Measurements from ENCODE around the gene MXD3. TPM values are rescaled to one million over a fixed set of nuclear protein-coding genes. Genes with fewer than 3 reads are reported as not detected.

Gene MXD3
- total and polyA plus RNA-seq, 2 of the 4 experiments (the other 2 are of a cell fraction) = 7.3 to 12.9 TPM

DNA sequence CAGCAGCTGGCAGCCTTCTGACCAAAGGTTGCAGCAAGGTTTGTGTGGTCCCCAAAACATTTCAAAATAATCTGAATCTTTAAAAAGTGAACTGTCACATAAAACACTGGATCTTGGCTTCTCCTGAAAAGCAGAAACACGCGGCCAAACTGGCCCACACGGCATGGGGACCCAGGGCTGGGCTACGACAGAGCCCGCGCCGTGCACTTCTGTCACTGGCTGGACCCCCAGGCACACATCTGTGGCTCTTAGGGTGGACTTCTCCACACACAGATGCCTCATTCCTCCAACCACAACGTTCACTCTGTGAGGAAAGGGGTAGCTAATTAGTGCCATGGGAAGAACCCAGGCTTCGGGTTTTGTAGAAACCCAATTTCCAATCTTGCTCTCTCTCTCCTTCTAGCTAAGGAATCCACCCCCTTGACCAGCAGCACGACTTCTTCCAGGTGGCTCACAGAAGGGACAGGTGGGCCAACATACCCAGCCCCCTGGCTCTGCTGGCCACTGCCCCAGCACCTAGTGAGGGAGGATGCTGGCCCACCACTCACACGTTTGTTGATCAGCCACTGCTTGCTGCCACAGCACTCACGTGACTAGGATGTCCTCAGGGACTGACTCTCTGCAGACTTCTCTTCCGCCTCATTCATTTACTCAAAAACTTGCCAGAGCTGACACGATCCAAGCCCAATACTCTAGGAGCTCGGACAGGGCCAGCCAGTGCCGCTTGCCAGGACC, 21.9 kb upstream of the MXD3 start:
- no peak for TF ChIP-seq POLR2A (IDR thresholded peaks at IDR 0.05; ENCODE audit: low read depth, low read length)
- TF ChIP-seq RFX5 (IDR thresholded peaks at IDR 0.05; ENCODE audit: low read depth, low read length) = no peak
- no peak for TF ChIP-seq BHLHE40 (IDR thresholded peaks at IDR 0.05; ENCODE audit: low read depth, low read length)
- TF ChIP-seq, protein P1, sequence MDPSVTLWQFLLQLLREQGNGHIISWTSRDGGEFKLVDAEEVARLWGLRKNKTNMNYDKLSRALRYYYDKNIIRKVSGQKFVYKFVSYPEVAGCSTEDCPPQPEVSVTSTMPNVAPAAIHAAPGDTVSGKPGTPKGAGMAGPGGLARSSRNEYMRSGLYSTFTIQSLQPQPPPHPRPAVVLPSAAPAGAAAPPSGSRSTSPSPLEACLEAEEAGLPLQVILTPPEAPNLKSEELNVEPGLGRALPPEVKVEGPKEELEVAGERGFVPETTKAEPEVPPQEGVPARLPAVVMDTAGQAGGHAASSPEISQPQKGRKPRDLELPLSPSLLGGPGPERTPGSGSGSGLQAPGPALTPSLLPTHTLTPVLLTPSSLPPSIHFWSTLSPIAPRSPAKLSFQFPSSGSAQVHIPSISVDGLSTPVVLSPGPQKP (IDR thresholded peaks at IDR 0.05; ENCODE audit: borderline replicate concordance, low read depth, low read length) = no peak
- TF ChIP-seq RAD21 (IDR thresholded peaks at IDR 0.05; ENCODE audit: low read length) = no peak
- TF ChIP-seq RCOR1 (IDR thresholded peaks at IDR 0.05; ENCODE audit: insufficient replicate concordance, low read length) = no peak
- TF ChIP-seq CHD1 (IDR thresholded peaks at IDR 0.05; ENCODE audit: low read depth, low read length) = no peak
- Histone ChIP-seq H2AFZ (replicated peaks; ENCODE audit: low read length, poor library complexity) (no peak overlapping the region), H4K5ac (ENCODE audit: low read depth, low read length) (no peak overlapping the region), H2BK20ac (ENCODE audit: low read depth, low read length) (no peak overlapping the region), H3K9me1 (ENCODE audit: insufficient read depth, low read length) (no peaks in the 10 kb centered on the region), H3K14ac (replicated peaks; ENCODE audit: low read depth, low read length) (no peak overlapping the region), H2AK5ac (ENCODE audit: low read depth, low read length) (no peak overlapping the region), H2BK120ac (ENCODE audit: low read depth, low read length) (no peak overlapping the region), H4K20me1 (ENCODE audit: insufficient read depth, low read length) (peaks cover 7% of the 10 kb centered on the region; the same call in 1 of the 2 replicates), H3K56ac (ENCODE audit: extremely low read depth, insufficient read depth, low read length) (no peak overlapping the region), H2BK5ac (ENCODE audit: low read depth, low read length, poor library complexity, severe bottlenecking) (no peak overlapping the region), H2BK15ac (ENCODE audit: low read depth, low read length) (no peak overlapping the region), H3K4me1 (ENCODE audit: control insufficient read depth, insufficient read depth, low read length) (no peaks in the 10 kb centered on the region), H3K18ac (ENCODE audit: low read depth, low read length) (no peak overlapping the region), H4K8ac (ENCODE audit: low read depth in 2 of 2, low read length in 2 of 2) (no peak overlapping the region), H3K36me3 (ENCODE audit: control insufficient read depth, insufficient read depth, low read length) (peaks cover 84% of the 10 kb centered on the region), H3K4ac (ENCODE audit: low read depth, low read length) (no peak overlapping the region), H3K4me3 (ENCODE audit: insufficient read depth, low read depth, low read length) (no peak overlapping the region), H3K27me3 (ENCODE audit: control insufficient read depth, insufficient read depth, low read length) (no peaks in the 10 kb centered on the region), H3K4me2 (ENCODE audit: low read depth, low read length) (no peak overlapping the region), H3K27ac (ENCODE audit: insufficient read depth, low read length) (no peak overlapping the region), H3K23ac (ENCODE audit: low read depth, low read length) (no peak overlapping the region), H3K9me3 (ENCODE audit: control insufficient read depth, insufficient read depth, low read length) (no peaks in the 10 kb centered on the region), H3K79me1 (ENCODE audit: low read depth in 1 of 2, low read length in 2 of 2) (peaks cover 2 to 14% of the 10 kb centered on the region in 2 experiments; a peak in 2 of 4 replicates), H3K9ac (ENCODE audit: low read depth, low read length) (no peak overlapping the region), H2AK9ac (replicated peaks; ENCODE audit: low read depth, low read length, poor library complexity) (no peak overlapping the region), H4K91ac (ENCODE audit: insufficient read depth, low read depth, low read length) (no peak overlapping the region)
- WGBS, 2 experiments (ENCODE audit: extremely low coverage in 2 of 2, insufficient read length in 1 of 2) = 100% methylated on average over 1 of the region's 16 CpGs; no CpG with 5 or more reads in 1 of the 2 experiments
- DNase-seq (no peak), ATAC-seq (ENCODE audit: low read depth) (no peak)
- no TSS peak for BruUV-seq (replicated peaks)
- ChIA-PET POLR2A (ENCODE audit: unreplicated experiment) (no interaction called here), CTCF (no interaction called here)
- dilution Hi-C loops (cut with HindIII; ENCODE audit: low sequenced_read_pairs, unreplicated experiment) (no loop called here), in situ Hi-C loops (cut with MboI; ENCODE audit: low sequenced_read_pairs) (no loop called here), intact Hi-C loops (cut with micrococcal nuclease) (no loop called here)
